Astrocyte (in vitro differentiated cells and primary cell): Measurements from ENCODE around the gene ST6GAL2. TPM values are rescaled to one million over a fixed set of nuclear protein-coding genes. Genes with fewer than 3 reads are reported as not detected.

Experiments used
- DNase-seq: peaks from one replicate; pipeline ENCODE4 v3.0.0-alpha.2; 2010; ENCODE audit warnings: low read depth
- FAIRE-seq: peaks from 2 replicates; lab custom pipeline; 2011; peaks lifted over from hg19 to GRCh38; lab: Jason Lieb, UNC
- H2AFZ ChIP-seq: 2 replicates; pipeline ENCODE4 v1.6.0; 2012; ENCODE audit warnings: low read depth, low read length, inconsistent platforms
- H3K27ac ChIP-seq: 2 replicates; pipeline ENCODE4 v1.5.1; 2011; ENCODE audit warnings: low read depth, low read length, inconsistent platforms
- H3K27me3 ChIP-seq: 2 replicates; pipeline ENCODE4 v1.6.0; 2011; ENCODE audit warnings: low read length, inconsistent platforms; ENCODE audit not compliant: insufficient read depth
- H3K36me3 ChIP-seq: 2 replicates; pipeline ENCODE4 v1.5.1; 2011; ENCODE audit warnings: low read length, inconsistent platforms; ENCODE audit not compliant: insufficient read depth
- H3K4me1 ChIP-seq: 2 replicates; pipeline ENCODE4 v1.5.1; 2011; ENCODE audit warnings: low read length, inconsistent platforms; ENCODE audit not compliant: insufficient read depth
- H3K4me2 ChIP-seq: 2 replicates; pipeline ENCODE4 v1.6.0; 2012; ENCODE audit warnings: low read length, inconsistent platforms
- H3K4me3 ChIP-seq: 2 replicates; pipeline ENCODE4 v1.5.1; 2011; ENCODE audit warnings: low read depth, mild to moderate bottlenecking, low read length, inconsistent platforms; ENCODE audit not compliant: insufficient read depth
- H3K79me2 ChIP-seq: 2 replicates; pipeline ENCODE4 v1.6.0; 2012; ENCODE audit warnings: mild to moderate bottlenecking, low read length, inconsistent platforms; ENCODE audit not compliant: insufficient read depth
- H3K9ac ChIP-seq: 2 replicates; pipeline ENCODE4 v1.6.0; 2012; ENCODE audit warnings: mild to moderate bottlenecking, low read length, inconsistent platforms
- H3K9me3 ChIP-seq: 2 replicates; pipeline ENCODE4 v1.5.1; 2012; ENCODE audit warnings: low read depth, mild to moderate bottlenecking, low read length, inconsistent platforms; ENCODE audit not compliant: insufficient read depth
- H4K20me1 ChIP-seq: 2 replicates; pipeline ENCODE4 v1.6.0; 2012; ENCODE audit warnings: low read length, inconsistent platforms; ENCODE audit not compliant: insufficient read depth
- H3K27ac Mint-ChIP-seq: one replicate; pipeline ENCODE4 v1.8.0; 2021; ENCODE audit warnings: mild to moderate bottlenecking, mixed read lengths; ENCODE audit not compliant: unreplicated experiment
- H3K27me3 Mint-ChIP-seq: one replicate; pipeline ENCODE4 v1.8.0; 2021; ENCODE audit warnings: low read depth, mixed read lengths; ENCODE audit not compliant: unreplicated experiment
- H3K36me3 Mint-ChIP-seq: one replicate; pipeline ENCODE4 v1.8.0; 2021; ENCODE audit warnings: low read depth, mixed read lengths; ENCODE audit not compliant: unreplicated experiment
- H3K4me1 Mint-ChIP-seq: one replicate; pipeline ENCODE4 v1.8.0; 2021; ENCODE audit warnings: low read depth, mixed read lengths; ENCODE audit not compliant: unreplicated experiment
- H3K4me3 Mint-ChIP-seq: one replicate; pipeline ENCODE4 v1.8.0; 2021; ENCODE audit warnings: mild to moderate bottlenecking, moderate library complexity, mixed read lengths; ENCODE audit not compliant: unreplicated experiment
- H3K9me3 Mint-ChIP-seq: one replicate; pipeline ENCODE4 v1.8.0; 2021; ENCODE audit warnings: mild to moderate bottlenecking, mixed read lengths; ENCODE audit not compliant: unreplicated experiment
- EZH2 ChIP-seq: IDR thresholded peaks from 2 replicates; pipeline ENCODE4 v1.6.1; 2012; ENCODE audit warnings: mild to moderate bottlenecking, low read length, inconsistent platforms; ENCODE audit not compliant: insufficient read depth
- total RNA-seq: library from RNA; stranded (reverse); gene quantifications from 2 replicates; pipeline ENCODE4 v1.2.1, GENCODE V29; 2021
- TF ChIP-seq, protein P1 (sequence below): IDR thresholded peaks from 2 replicates; pipeline ENCODE4 v1.5.1; 2011; ENCODE audit warnings: low read depth, mild to moderate bottlenecking, inconsistent platforms, low read length, moderate library complexity; ENCODE audit not compliant: insufficient read depth

ST6GAL2 gene
- total RNA-seq, 1 donor from 2014 or later = 59.8 TPM

DNA sequence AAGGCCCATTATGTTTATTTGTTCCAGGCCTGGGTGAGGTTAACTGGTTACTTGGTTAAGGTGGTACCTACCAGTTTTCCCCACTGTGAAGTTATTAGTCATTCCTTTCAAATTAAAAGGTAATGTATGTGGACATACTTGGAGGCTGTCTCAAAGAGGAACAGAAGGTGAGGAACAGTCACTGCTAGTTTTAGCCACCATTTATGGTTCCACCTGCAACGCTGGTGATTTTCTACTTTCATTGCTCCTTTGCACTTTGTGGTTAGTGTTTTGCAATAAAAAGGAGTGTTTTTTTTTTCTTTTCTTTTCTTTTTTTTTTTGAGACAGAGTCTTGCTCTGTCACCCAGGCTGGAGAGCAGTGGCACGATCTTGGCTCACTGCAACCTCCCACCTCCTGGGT, 6.1 kb upstream of the ST6GAL2 start:
- Histone ChIP-seq H2AFZ (no peak overlapping the region), H3K4me3 (no peak overlapping the region), H3K27me3 (peaks cover 2% of the 10 kb centered on the region), H3K79me2 (no peaks in the 10 kb centered on the region), H3K4me2 (no peak overlapping the region), H3K27ac (no peak overlapping the region), H3K36me3 (no peaks in the 10 kb centered on the region), H3K9me3 (no peaks in the 10 kb centered on the region), H4K20me1 (no peaks in the 10 kb centered on the region), H3K9ac (no peak overlapping the region), H3K4me1 (no peaks in the 10 kb centered on the region)
- no peak for TF ChIP-seq EZH2
- TF ChIP-seq, protein P1, sequence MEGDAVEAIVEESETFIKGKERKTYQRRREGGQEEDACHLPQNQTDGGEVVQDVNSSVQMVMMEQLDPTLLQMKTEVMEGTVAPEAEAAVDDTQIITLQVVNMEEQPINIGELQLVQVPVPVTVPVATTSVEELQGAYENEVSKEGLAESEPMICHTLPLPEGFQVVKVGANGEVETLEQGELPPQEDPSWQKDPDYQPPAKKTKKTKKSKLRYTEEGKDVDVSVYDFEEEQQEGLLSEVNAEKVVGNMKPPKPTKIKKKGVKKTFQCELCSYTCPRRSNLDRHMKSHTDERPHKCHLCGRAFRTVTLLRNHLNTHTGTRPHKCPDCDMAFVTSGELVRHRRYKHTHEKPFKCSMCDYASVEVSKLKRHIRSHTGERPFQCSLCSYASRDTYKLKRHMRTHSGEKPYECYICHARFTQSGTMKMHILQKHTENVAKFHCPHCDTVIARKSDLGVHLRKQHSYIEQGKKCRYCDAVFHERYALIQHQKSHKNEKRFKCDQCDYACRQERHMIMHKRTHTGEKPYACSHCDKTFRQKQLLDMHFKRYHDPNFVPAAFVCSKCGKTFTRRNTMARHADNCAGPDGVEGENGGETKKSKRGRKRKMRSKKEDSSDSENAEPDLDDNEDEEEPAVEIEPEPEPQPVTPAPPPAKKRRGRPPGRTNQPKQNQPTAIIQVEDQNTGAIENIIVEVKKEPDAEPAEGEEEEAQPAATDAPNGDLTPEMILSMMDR = no peak
- Mint-ChIP-seq H3K27me3 (peaks cover 4% of the 10 kb centered on the region), H3K9me3 (peaks cover 7% of the 10 kb centered on the region), H3K27ac (no peak overlapping the region), H3K4me1 (peaks cover 9% of the 10 kb centered on the region), H3K4me3 (no peak overlapping the region), H3K36me3 (no peaks in the 10 kb centered on the region)
- DNase-seq (no peak), FAIRE-seq (no peak)

DNA sequence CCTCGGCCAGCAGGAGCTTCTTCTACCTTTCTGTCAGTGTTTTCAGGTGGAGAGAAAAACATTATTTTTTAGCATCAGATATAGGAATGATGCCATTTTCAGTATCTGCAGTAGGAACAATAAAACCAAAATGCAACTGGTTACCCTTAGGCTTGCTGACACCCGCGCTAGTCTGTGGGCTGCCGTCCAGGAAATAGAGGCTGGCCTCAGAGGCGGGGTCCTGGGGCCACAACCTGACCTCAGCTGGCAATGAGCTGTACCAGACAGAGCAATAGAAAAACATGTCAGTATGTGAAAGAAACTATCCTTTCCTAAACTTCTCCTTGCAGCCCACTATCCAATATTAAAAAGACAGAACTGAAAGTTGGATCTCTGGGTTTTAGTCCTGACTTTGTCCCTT, 4.6 kb upstream of the ST6GAL2 start:
- H2AFZ ChIP-seq = no peak overlapping the region
- H3K9ac ChIP-seq = no peak overlapping the region
- no peak for TF ChIP-seq EZH2
- TF ChIP-seq, protein P1 = no peak
- peaks cover 2% of the 10 kb centered on the region for H3K27me3 ChIP-seq
- peaks cover 7% of the 10 kb centered on the region for H3K9me3 Mint-ChIP-seq
- H3K79me2 ChIP-seq = peaks cover 4% of the 10 kb centered on the region
- no peak for FAIRE-seq
- no peak overlapping the region for H3K4me3 ChIP-seq
- no peak overlapping the region for H3K27ac ChIP-seq
- DNase-seq = no peak
- no peaks in the 10 kb centered on the region for H3K36me3 ChIP-seq
- no peak overlapping the region for H3K27ac Mint-ChIP-seq
- H3K4me1 ChIP-seq = no peaks in the 10 kb centered on the region
- peaks cover 9% of the 10 kb centered on the region for H3K4me1 Mint-ChIP-seq
- no peaks in the 10 kb centered on the region for H3K36me3 Mint-ChIP-seq
- H3K4me2 ChIP-seq = no peak overlapping the region
- no peaks in the 10 kb centered on the region for H4K20me1 ChIP-seq
- H3K9me3 ChIP-seq = no peaks in the 10 kb centered on the region
- H3K27me3 Mint-ChIP-seq = peaks cover 4% of the 10 kb centered on the region
- H3K4me3 Mint-ChIP-seq = no peak overlapping the region

GRCh38 chr2:106886916-106887758, 1.2 kb upstream of the ST6GAL2 start:
- peak overlapping the region; percentile 95 for H3K4me2 ChIP-seq
- Mint-ChIP-seq H3K27ac (peak overlapping the region; percentile 91), H3K36me3 (no peaks in the 10 kb centered on the region), H3K27me3 (peaks cover 6% of the 10 kb centered on the region), H3K9me3 (no peaks in the 10 kb centered on the region), H3K4me1 (peaks cover 19% of the 10 kb centered on the region), H3K4me3 (peak overlapping the region; percentile 88)
- DNase-seq = no peak
- TF ChIP-seq, protein P1 = no peak
- no peak for TF ChIP-seq EZH2
- peak overlapping the region; percentile 65 for H3K27ac ChIP-seq
- H3K79me2 ChIP-seq = peaks cover 36% of the 10 kb centered on the region
- no peaks in the 10 kb centered on the region for H3K4me1 ChIP-seq
- H3K36me3 ChIP-seq = no peaks in the 10 kb centered on the region
- H4K20me1 ChIP-seq = peaks cover 22% of the 10 kb centered on the region
- no peak for FAIRE-seq
- peak overlapping the region; percentile 75 for H2AFZ ChIP-seq
- peaks cover 10% of the 10 kb centered on the region for H3K27me3 ChIP-seq
- H3K4me3 ChIP-seq = peak overlapping the region; percentile 76
- H3K9ac ChIP-seq = peak overlapping the region; percentile 87
- H3K9me3 ChIP-seq = no peaks in the 10 kb centered on the region
